Epithelial cell of esophagus (primary cell): ENCODE results near the gene DGKB.

Experiments used
- DNase-seq: peaks from one replicate; pipeline ENCODE4 v3.0.0; 2010; ENCODE audit warnings: low read depth
- H3K4me3 ChIP-seq: 2 replicates; pipeline ENCODE4 v1.5.1; 2011; ENCODE audit warnings: mild to moderate bottlenecking, low read length, control low read depth
- CTCF ChIP-seq: IDR thresholded peaks from 2 replicates; pipeline ENCODE4 v1.5.1; 2011; ENCODE audit warnings: low read depth, mild to moderate bottlenecking, low read length, control low read depth, inconsistent platforms; ENCODE audit not compliant: insufficient read depth; ENCODE audit errors: missing control alignments

Gene DGKB

GRCh38 chr7:14821757-14822480, 80.6 kb downstream of the DGKB start:
- no peak for DNase-seq
- H3K4me3 ChIP-seq, result no peak overlapping the region
- TF ChIP-seq CTCF, result no peak

- no peak for TF ChIP-seq CTCF
- H3K4me3 ChIP-seq, result no peak overlapping the region
- DNase-seq, result no peak
Measured at GRCh38 chr7:14818871-14819270, 83.7 kb downstream of the DGKB start.

- no peak for TF ChIP-seq CTCF
- no peak for DNase-seq
- no peak overlapping the region for H3K4me3 ChIP-seq
Measured at GRCh38 chr7:14817829-14818614, 84.5 kb downstream of the DGKB start.

- H3K4me3 ChIP-seq, result no peak overlapping the region
- TF ChIP-seq CTCF, result no peak
- DNase-seq, result no peak
Measured at GRCh38 chr7:14807507-14807906, 95.0 kb downstream of the DGKB start.

GRCh38 chr7:14806891-14807290, 95.7 kb downstream of the DGKB start:
- no peak for DNase-seq
- no peak overlapping the region for H3K4me3 ChIP-seq
- TF ChIP-seq CTCF, result no peak

GRCh38 chr7:14805105-14805719, 97.3 kb downstream of the DGKB start:
- H3K4me3 ChIP-seq, result no peak overlapping the region
- no peak for DNase-seq

More at GRCh38 chr7:14805105-14805719, 97.3 kb downstream of the DGKB start:
- no peak for TF ChIP-seq CTCF
